Measurements from ENCODE around the gene MB. TPM values are rescaled to one million over a fixed set of nuclear protein-coding genes. Genes with fewer than 3 reads are reported as not detected.

The MB gene
- total RNA-seq, 1 donor from 2014 or later: not detected

DNA sequence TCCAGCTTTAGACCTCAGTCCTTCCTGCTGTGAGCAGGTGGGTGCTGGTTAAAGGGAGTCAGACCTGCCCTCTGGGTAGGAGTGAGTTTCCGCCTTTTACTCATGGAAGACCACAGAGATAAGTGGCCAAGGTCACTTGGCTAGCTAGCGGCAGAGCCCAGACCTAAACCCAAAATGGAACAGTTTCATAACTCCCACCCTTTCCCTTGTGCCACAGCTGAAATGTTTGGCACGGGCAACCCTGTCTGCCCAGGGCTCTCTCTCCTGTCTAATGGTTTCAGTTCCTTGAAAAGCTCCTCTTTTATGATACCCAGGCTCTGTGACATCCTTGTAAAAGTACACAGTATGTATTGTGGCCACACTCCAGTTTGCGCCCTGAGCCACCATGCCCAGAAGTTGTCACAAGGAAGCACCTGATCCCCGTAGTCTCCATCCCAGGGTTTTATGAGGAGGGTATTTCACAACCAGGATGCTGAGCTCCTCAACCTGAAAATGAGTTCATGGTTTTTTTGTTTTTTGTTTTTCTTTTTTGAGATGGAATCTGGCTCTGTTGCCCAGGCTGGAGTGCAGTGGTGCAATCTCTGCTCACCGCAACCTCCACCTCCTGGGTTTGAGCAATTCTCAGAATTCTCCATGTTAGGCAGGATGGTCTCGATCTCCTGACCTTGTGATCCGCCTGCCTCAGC lies 5.1 kb downstream of the MB start:
- no peaks in the 10 kb centered on the region for H3K27me3 Mint-ChIP-seq (ENCODE audit: low read depth)
- H3K36me3 Mint-ChIP-seq: no peaks in the 10 kb centered on the region
- no peak overlapping the region for H3K4me3 Mint-ChIP-seq
- no peak overlapping the region for H3K27ac Mint-ChIP-seq
- DNase-seq (ENCODE audit: low spot score in 2 of 2, unreplicated experiment in 2 of 2): no peak
- TF ChIP-seq, protein P1, sequence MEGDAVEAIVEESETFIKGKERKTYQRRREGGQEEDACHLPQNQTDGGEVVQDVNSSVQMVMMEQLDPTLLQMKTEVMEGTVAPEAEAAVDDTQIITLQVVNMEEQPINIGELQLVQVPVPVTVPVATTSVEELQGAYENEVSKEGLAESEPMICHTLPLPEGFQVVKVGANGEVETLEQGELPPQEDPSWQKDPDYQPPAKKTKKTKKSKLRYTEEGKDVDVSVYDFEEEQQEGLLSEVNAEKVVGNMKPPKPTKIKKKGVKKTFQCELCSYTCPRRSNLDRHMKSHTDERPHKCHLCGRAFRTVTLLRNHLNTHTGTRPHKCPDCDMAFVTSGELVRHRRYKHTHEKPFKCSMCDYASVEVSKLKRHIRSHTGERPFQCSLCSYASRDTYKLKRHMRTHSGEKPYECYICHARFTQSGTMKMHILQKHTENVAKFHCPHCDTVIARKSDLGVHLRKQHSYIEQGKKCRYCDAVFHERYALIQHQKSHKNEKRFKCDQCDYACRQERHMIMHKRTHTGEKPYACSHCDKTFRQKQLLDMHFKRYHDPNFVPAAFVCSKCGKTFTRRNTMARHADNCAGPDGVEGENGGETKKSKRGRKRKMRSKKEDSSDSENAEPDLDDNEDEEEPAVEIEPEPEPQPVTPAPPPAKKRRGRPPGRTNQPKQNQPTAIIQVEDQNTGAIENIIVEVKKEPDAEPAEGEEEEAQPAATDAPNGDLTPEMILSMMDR (IDR thresholded peaks at IDR 0.05; ENCODE audit: unreplicated experiment): no peak
- H3K9me3 Mint-ChIP-seq: no peaks in the 10 kb centered on the region
- H3K4me1 Mint-ChIP-seq: no peaks in the 10 kb centered on the region

DNA sequence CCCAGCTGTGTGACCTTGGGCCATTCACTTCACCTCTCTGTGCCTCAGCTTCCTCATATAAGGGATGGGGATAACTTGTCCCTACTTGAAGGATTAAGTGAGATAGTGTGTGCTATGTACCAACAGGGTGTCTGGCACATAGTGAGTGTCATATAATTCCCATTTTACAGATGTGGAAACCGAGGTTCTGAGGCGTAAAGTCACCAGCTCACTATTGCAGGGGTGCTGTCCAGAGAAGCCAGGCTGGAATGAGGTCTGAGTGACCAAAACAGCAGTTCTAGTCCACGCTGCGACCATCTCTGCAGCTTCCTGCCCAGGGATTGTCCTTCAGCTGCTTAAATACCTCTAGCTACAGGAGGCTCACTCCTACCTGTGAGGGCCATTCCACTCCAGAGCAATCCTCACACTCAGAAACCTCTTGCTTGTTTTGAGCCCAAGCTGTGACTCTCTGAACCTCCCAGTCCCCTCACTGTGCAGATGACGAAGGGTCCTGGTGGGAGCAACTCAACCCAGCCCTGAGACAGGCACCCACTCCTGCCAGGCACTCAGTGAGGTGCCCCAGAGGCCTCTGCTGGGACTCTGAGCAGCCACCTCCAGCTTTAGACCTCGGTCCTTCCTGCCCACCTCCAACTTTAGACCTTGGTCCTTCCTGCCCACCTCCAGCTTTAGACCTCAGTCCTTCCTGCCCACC lies 5.8 kb downstream of the MB start:
- no peak overlapping the region for H3K27ac Mint-ChIP-seq
- H3K4me3 Mint-ChIP-seq: no peak overlapping the region
- no peak for DNase-seq (ENCODE audit: low spot score in 2 of 2, unreplicated experiment in 2 of 2)
- no peaks in the 10 kb centered on the region for H3K9me3 Mint-ChIP-seq
- no peaks in the 10 kb centered on the region for H3K4me1 Mint-ChIP-seq
- H3K36me3 Mint-ChIP-seq: no peaks in the 10 kb centered on the region
- no peaks in the 10 kb centered on the region for H3K27me3 Mint-ChIP-seq (ENCODE audit: low read depth)
- TF ChIP-seq, protein P1 (IDR thresholded peaks at IDR 0.05; ENCODE audit: unreplicated experiment): no peak

DNA sequence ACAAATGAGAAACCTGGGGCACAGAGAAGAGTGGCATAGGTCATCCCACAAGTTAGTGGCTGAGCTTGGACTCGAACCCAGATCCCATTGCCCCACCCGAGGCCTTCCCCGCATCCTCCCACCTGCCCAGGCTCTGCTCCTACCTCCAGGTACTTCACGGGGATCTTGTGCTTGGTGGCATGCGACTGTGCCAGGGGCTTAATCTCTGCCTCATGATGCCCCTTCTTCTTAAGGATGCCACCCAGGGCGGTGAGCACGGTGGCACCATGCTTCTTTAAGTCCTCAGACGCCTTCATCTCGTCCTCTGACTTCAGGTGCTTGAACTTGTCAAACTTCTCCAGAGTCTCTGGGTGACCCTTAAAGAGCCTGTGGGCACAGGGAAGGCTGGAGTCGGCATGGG lies 6.4 kb downstream of the MB start:
- H3K9me3 Mint-ChIP-seq: no peaks in the 10 kb centered on the region
- TF ChIP-seq, protein P1 (IDR thresholded peaks at IDR 0.05; ENCODE audit: unreplicated experiment): no peak
- H3K36me3 Mint-ChIP-seq: no peaks in the 10 kb centered on the region
- no peaks in the 10 kb centered on the region for H3K27me3 Mint-ChIP-seq (ENCODE audit: low read depth)
- peaks cover 2% of the 10 kb centered on the region for H3K4me1 Mint-ChIP-seq
- H3K4me3 Mint-ChIP-seq: no peak overlapping the region
- H3K27ac Mint-ChIP-seq: no peak overlapping the region
- DNase-seq (ENCODE audit: low spot score in 2 of 2, unreplicated experiment in 2 of 2): no peak

DNA sequence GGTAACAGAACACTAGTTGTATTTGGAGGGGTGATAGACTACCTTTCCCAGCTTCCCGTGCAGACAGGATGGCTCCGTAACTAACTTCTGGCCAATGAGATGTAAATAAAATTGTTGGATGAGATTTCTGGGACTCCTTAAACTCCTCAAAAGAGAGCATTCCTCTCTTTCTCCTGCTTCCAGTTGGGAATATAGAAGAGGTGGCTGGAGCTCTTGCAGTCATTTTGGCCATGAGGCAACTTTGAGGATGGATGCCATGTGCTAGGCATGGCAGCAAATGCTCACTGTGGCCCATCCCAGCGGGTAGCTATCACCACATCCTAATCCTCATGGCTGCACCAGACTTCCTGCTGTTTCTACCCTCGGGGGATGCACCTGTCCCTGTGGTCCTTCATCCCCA lies 7.4 kb downstream of the MB start:
- Mint-ChIP-seq H3K9me3 (no peaks in the 10 kb centered on the region), H3K4me3 (no peak overlapping the region), H3K4me1 (peaks cover 11% of the 10 kb centered on the region), H3K36me3 (no peaks in the 10 kb centered on the region), H3K27me3 (ENCODE audit: low read depth) (no peaks in the 10 kb centered on the region), H3K27ac (no peak overlapping the region)
- no peak for DNase-seq (ENCODE audit: low spot score in 2 of 2, unreplicated experiment in 2 of 2)
- TF ChIP-seq, protein P1 (IDR thresholded peaks at IDR 0.05; ENCODE audit: unreplicated experiment): no peak

- Mint-ChIP-seq H3K4me1 (peaks cover 16% of the 10 kb centered on the region), H3K36me3 (no peaks in the 10 kb centered on the region), H3K27me3 (ENCODE audit: low read depth) (no peaks in the 10 kb centered on the region), H3K4me3 (no peak overlapping the region), H3K27ac (no peak overlapping the region), H3K9me3 (no peaks in the 10 kb centered on the region)
- DNase-seq (ENCODE audit: low spot score in 2 of 2, unreplicated experiment in 2 of 2): no peak
- TF ChIP-seq, protein P1 (IDR thresholded peaks at IDR 0.05; ENCODE audit: unreplicated experiment): no peak
Measured at GRCh38 chr22:35609261-35609660, 7.9 kb downstream of the MB start.

All from mesothelial cell of epicardium (in vitro differentiated cells).